ENCODE results near the gene PTPN7.

The PTPN7 gene

GRCh38 chr1:202149566-202149965, 10.8 kb downstream of the PTPN7 start:
- TF ChIP-seq CTCF (IDR thresholded peaks at IDR 0.05), result no peak

GRCh38 chr1:202148391-202148790, 12.0 kb downstream of the PTPN7 start:
- no peak for TF ChIP-seq CTCF (IDR thresholded peaks at IDR 0.05)

- TF ChIP-seq CTCF (IDR thresholded peaks at IDR 0.05), result no peak
Observed at GRCh38 chr1:202146993-202147392, 13.4 kb downstream of the PTPN7 start.

GRCh38 chr1:202146279-202146678, 14.1 kb downstream of the PTPN7 start:
- TF ChIP-seq CTCF (IDR thresholded peaks at IDR 0.05), result no peak

GRCh38 chr1:202145068-202145743, 15.2 kb downstream of the PTPN7 start:
- TF ChIP-seq CTCF (IDR thresholded peaks at IDR 0.05), result no peak

- TF ChIP-seq CTCF (IDR thresholded peaks at IDR 0.05), result no peak
Observed at GRCh38 chr1:202144402-202145067, 15.9 kb downstream of the PTPN7 start, which contains the start of gene ARL8A. ARL8A (minus strand) TSS chr1:202144737; CDS start chr1:202144572, 165 bp downstream.

- TF ChIP-seq CTCF (IDR thresholded peaks at IDR 0.05), result no peak
Observed at GRCh38 chr1:202143768-202144401, 16.5 kb downstream of the PTPN7 start.

All from LNCAP (cell line).